IMR-90 (cell line): ENCODE measurements around the gene CUBN. TPM values are rescaled to one million over a fixed set of nuclear protein-coding genes. Genes with fewer than 3 reads are reported as not detected.

ENCODE experiments used
- ATAC-seq: fragments of 200-7000 bp; cut with Tn5 transposase; 2 replicates; pipeline ENCODE4 v1.9.1; 2020; ENCODE audit warnings: low read depth, mild to moderate bottlenecking, moderate library complexity
- BruUV-seq: library from RNA; stranded (reverse); fragments of 400-500 nt; replicated peaks from 2 replicates; lab custom pipeline; 2021; lab: Mats Ljungman, UMichigan
- CTCF ChIA-PET: fragments of 300-600 bp; formaldehyde crosslinking; extraction: SDS; loops from one replicate; lab custom pipeline; 2021; ENCODE audit warnings: antibody characterized with exemption; lab: Yijun Ruan, JAX
- POLR2A ChIA-PET: fragments of 300-600 bp; sonication (Branson Sonifier 250); formaldehyde crosslinking; loops from one replicate; lab custom pipeline; 2022; ENCODE audit warnings: antibody characterized with exemption; ENCODE audit not compliant: unreplicated experiment; lab: Charles Lee
- DNase-seq: peaks from one replicate; pipeline ENCODE4 v3.0.0; 2013
- H2AFZ ChIP-seq: replicated peaks from 2 replicates; pipeline ENCODE3; 2013; ENCODE audit warnings: low read length, mild to moderate bottlenecking; ENCODE audit not compliant: poor library complexity
- H2AK5ac ChIP-seq: 2 replicates; pipeline ENCODE4 v1.6.1; 2013; ENCODE audit warnings: low read depth, low read length, inconsistent platforms
- H2AK9ac ChIP-seq: replicated peaks from 2 replicates; pipeline ENCODE3; 2013; ENCODE audit warnings: mild to moderate bottlenecking, low read depth, low read length, moderate library complexity; ENCODE audit not compliant: poor library complexity
- H2BK120ac ChIP-seq: 2 replicates; pipeline ENCODE4 v1.6.1; 2013; ENCODE audit warnings: low read depth, low read length, inconsistent platforms
- H2BK15ac ChIP-seq: 3 replicates; pipeline ENCODE4 v1.6.1; 2013; ENCODE audit warnings: low read depth, low read length, inconsistent platforms
- H2BK20ac ChIP-seq: 2 replicates; pipeline ENCODE4 v1.6.1; 2013; ENCODE audit warnings: low read depth, mild to moderate bottlenecking, inconsistent platforms, low read length, moderate library complexity
- H2BK5ac ChIP-seq: 2 replicates; pipeline ENCODE4 v1.6.1; 2013; ENCODE audit warnings: mild to moderate bottlenecking, low read depth, low read length, inconsistent platforms; ENCODE audit not compliant: poor library complexity, severe bottlenecking
- H3K14ac ChIP-seq: replicated peaks from 2 replicates; pipeline ENCODE4 v1.6.1; 2013; ENCODE audit warnings: low read depth, low read length, inconsistent platforms
- H3K18ac ChIP-seq: 2 replicates; pipeline ENCODE4 v1.6.1; 2013; ENCODE audit warnings: low read depth, low read length, control low read depth
- H3K23ac ChIP-seq: 2 replicates; pipeline ENCODE4 v1.6.1; 2013; ENCODE audit warnings: low read depth, low read length, inconsistent platforms
- H3K27ac ChIP-seq: 2 replicates; pipeline ENCODE4 v1.5.1; 2013; ENCODE audit warnings: mild to moderate bottlenecking, control low read depth, low read length; ENCODE audit not compliant: insufficient read depth
- H3K27me3 ChIP-seq: 2 replicates; pipeline ENCODE4 v1.6.1; 2013; ENCODE audit warnings: low read length; ENCODE audit not compliant: control insufficient read depth, insufficient read depth
- H3K36me3 ChIP-seq: 2 replicates; pipeline ENCODE4 v1.6.1; 2013; ENCODE audit warnings: low read length, mixed read lengths; ENCODE audit not compliant: control insufficient read depth, insufficient read depth
- H3K4ac ChIP-seq: 2 replicates; pipeline ENCODE4 v1.6.1; 2013; ENCODE audit warnings: low read depth, low read length, inconsistent platforms
- H3K4me1 ChIP-seq: 2 replicates; pipeline ENCODE4 v1.6.1; 2013; ENCODE audit warnings: low read length, mixed read lengths; ENCODE audit not compliant: control insufficient read depth, insufficient read depth
- H3K4me2 ChIP-seq: 2 replicates; pipeline ENCODE4 v1.6.1; 2013; ENCODE audit warnings: low read depth, mild to moderate bottlenecking, control low read depth, low read length, moderate library complexity
- H3K4me3 ChIP-seq: 2 replicates; pipeline ENCODE4 v1.5.1; 2013; ENCODE audit warnings: low read depth, mild to moderate bottlenecking, control low read depth, low read length, moderate library complexity; ENCODE audit not compliant: insufficient read depth
- H3K56ac ChIP-seq: 2 replicates; pipeline ENCODE4 v1.6.1; 2013; ENCODE audit warnings: low read length, inconsistent platforms; ENCODE audit not compliant: insufficient read depth; ENCODE audit errors: extremely low read depth
- H3K79me1 ChIP-seq, 2 experiments: 2 replicates each; pipeline ENCODE4 v1.6.1; 2013; ENCODE audit warnings: low read length in 2 of 2, inconsistent platforms in 1 of 2, low read depth in 1 of 2
- H3K9ac ChIP-seq: 2 replicates; pipeline ENCODE4 v1.6.1; 2013; ENCODE audit warnings: low read depth, low read length, control low read depth
- H3K9me1 ChIP-seq: 2 replicates; pipeline ENCODE4 v1.6.1; 2013; ENCODE audit warnings: low read length, inconsistent platforms; ENCODE audit not compliant: insufficient read depth
- H3K9me3 ChIP-seq: 2 replicates; pipeline ENCODE4 v1.6.1; 2013; ENCODE audit warnings: low read length; ENCODE audit not compliant: control insufficient read depth, insufficient read depth
- H4K20me1 ChIP-seq: 2 replicates; pipeline ENCODE4 v1.6.1; 2013; ENCODE audit warnings: low read length, inconsistent platforms; ENCODE audit not compliant: insufficient read depth
- H4K5ac ChIP-seq: 2 replicates; pipeline ENCODE4 v1.6.1; 2013; ENCODE audit warnings: mild to moderate bottlenecking, low read depth, low read length, control low read depth
- H4K8ac ChIP-seq, 2 experiments: 2 replicates each; pipeline ENCODE4 v1.6.1; 2013; ENCODE audit warnings: low read depth in 2 of 2, low read length in 2 of 2, control low read depth in 1 of 2, inconsistent platforms in 1 of 2
- H4K91ac ChIP-seq: 2 replicates; pipeline ENCODE4 v1.6.1; 2013; ENCODE audit warnings: low read depth, low read length, inconsistent platforms; ENCODE audit not compliant: insufficient read depth
- FOS ChIP-seq: fragments of 150-350 bp; IDR thresholded peaks from 2 replicates; pipeline ENCODE4 v1.6.1; 2016; ENCODE audit warnings: low read depth, low read length
- MAZ ChIP-seq: IDR thresholded peaks from 2 replicates; pipeline ENCODE4 v1.6.1; 2012; ENCODE audit warnings: low read depth, mild to moderate bottlenecking, low read length, improper control_type of control experiment, moderate library complexity, borderline replicate concordance
- POLR2A ChIP-seq: IDR thresholded peaks from 2 replicates; pipeline ENCODE4 v1.6.1; 2012; ENCODE audit warnings: mild to moderate bottlenecking, low read depth, low read length
- RAD21 ChIP-seq: IDR thresholded peaks from 2 replicates; pipeline ENCODE4 v1.6.1; 2012; ENCODE audit warnings: low read length, improper control_type of control experiment
- USF2 ChIP-seq: fragments of 150-350 bp; IDR thresholded peaks from 2 replicates; pipeline ENCODE4 v1.6.1; 2017; ENCODE audit warnings: mild to moderate bottlenecking, antibody characterized with exemption, low read length, low read depth
- WGBS, 2 experiments: methylation state at CpG; one replicate each; pipeline versions ENCODE4 v1.1.5 to v1.1.7; 2013; ENCODE audit warnings: missing lambda C conversion rate in 2 of 2; ENCODE audit not compliant: insufficient read length in 1 of 2; ENCODE audit errors: extremely low coverage in 2 of 2; 5-methylcytosine and 5-hydroxymethylcytosine counted together
- dilution Hi-C: fragments of 300-500 bp; cut with HindIII; formaldehyde crosslinking; loops from one replicate; pipeline ENCODE4 v1.14.3; 2018; ENCODE audit warnings: low sequenced_read_pairs; ENCODE audit not compliant: unreplicated experiment
- in situ Hi-C: fragments of 300-500 bp; cut with MboI; formaldehyde crosslinking; loops from 3 replicates; pipeline ENCODE4 v1.14.3; 2019; ENCODE audit warnings: low sequenced_read_pairs, inconsistent platforms, mixed read lengths
- intact Hi-C: fragments of 100-400 bp; cut with micrococcal nuclease; formaldehyde crosslinking; loops from 2 replicates; pipeline ENCODE4 v1.10.0; 2022
- polyA plus RNA-seq, 3 experiments: library from polyadenylated mRNA; depleted of rRNA; stranded (reverse); fragments of >200 nt; gene quantifications; 2 replicates each; pipeline ENCODE4 v1.2.3, GENCODE V29; 2012; ENCODE audit warnings: low replicate concordance in 1 of 3
- total RNA-seq: library from RNA; depleted of rRNA; stranded (reverse); fragments of >200 nt; gene quantifications from 2 replicates; pipeline ENCODE4 v1.2.3, GENCODE V29; 2012

Gene CUBN
- total and polyA plus RNA-seq, 2 of the 4 experiments (the other 2 are of a cell fraction): 0.19 to 0.54 TPM

DNA sequence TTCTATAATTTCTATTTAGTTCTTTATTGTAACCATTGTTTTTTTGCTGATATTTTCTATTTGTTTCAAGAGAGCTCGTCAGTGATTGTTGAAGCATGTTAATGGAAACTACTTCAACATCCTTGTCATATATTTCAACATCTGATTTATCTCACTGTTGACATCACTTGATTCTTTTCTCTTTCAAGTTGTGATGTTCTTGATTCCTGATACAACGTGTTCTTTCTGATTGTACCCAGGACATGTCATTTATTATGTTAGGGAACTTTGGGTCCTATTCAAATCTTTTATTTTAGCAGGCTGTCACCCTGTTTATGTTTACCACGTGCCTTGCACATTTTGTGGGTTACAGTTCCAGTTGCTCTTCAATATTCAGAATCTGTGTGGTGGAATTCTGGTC, 232.6 kb downstream of the CUBN start:
- BruUV-seq: no TSS peak
- in situ Hi-C loops: no loop called here

More for the DNA sequence above, 232.6 kb downstream of the CUBN start:
- Histone ChIP-seq H3K4me1 (no peaks in the 10 kb centered on the region; the same call in 1 of the 2 replicates), H3K9ac (no peak overlapping the region), H2BK120ac (no peak overlapping the region), H4K5ac (no peak overlapping the region), H3K4me3 (no peak overlapping the region), H4K20me1 (no peaks in the 10 kb centered on the region), H3K4me2 (no peak overlapping the region), H2BK5ac (no peak overlapping the region), H4K91ac (no peak overlapping the region), H3K23ac (no peak overlapping the region), H3K4ac (no peak overlapping the region), H3K27me3 (no peaks in the 10 kb centered on the region), H3K9me3 (no peaks in the 10 kb centered on the region), H2AK5ac (no peak overlapping the region), H3K79me1 (no peaks in the 10 kb centered on the region), H3K56ac (no peak overlapping the region), H2AFZ (no peak overlapping the region), H3K9me1 (no peaks in the 10 kb centered on the region), H3K27ac (no peak overlapping the region), H2AK9ac (no peak overlapping the region), H3K18ac (no peak overlapping the region), H2BK20ac (no peak overlapping the region), H3K14ac (no peak overlapping the region), H4K8ac (no peak overlapping the region), H2BK15ac (no peak overlapping the region), H3K36me3 (no peaks in the 10 kb centered on the region)
- 50% methylated on average over 1 of the region's 3 CpGs; no CpG with 5 or more reads in 1 of the 2 experiments for WGBS, 2 experiments
- dilution Hi-C loops: no loop called here
- intact Hi-C loops: no loop called here
- TF ChIP-seq RAD21: no peak
- TF ChIP-seq FOS: no peak
- no peak for TF ChIP-seq MAZ
- no peak for TF ChIP-seq POLR2A
- TF ChIP-seq USF2: no peak
- no peak for ATAC-seq
- ChIA-PET POLR2A (no interaction called here), CTCF (no interaction called here)
- no peak for DNase-seq
